Measurements from ENCODE around the gene AQP12B. TPM values are rescaled to one million over a fixed set of nuclear protein-coding genes. Genes with fewer than 3 reads are reported as not detected.

The AQP12B gene
- polyA plus RNA-seq, 1 donor (not counting 4 experiments of a cell fraction or from before 2014, with no cell fraction given), result not detected

- no peaks in the 10 kb centered on the region for H3K4me1 ChIP-seq (ENCODE audit: control insufficient read depth, extremely low read depth, insufficient read depth, low read length)
- no peaks in the 10 kb centered on the region for H3K9me3 ChIP-seq (ENCODE audit: control insufficient read depth, low read depth, low read length)
- no peaks in the 10 kb centered on the region for H4K20me1 ChIP-seq (ENCODE audit: control insufficient read depth, extremely low read depth, insufficient read depth, low read length)
- H3K9ac ChIP-seq (ENCODE audit: control insufficient read depth, extremely low read depth, insufficient read depth, low read length), result no peak overlapping the region
- H3K4me2 ChIP-seq (ENCODE audit: control insufficient read depth, extremely low read depth, insufficient read depth, low read depth, low read length), result no peak overlapping the region
- no peaks in the 10 kb centered on the region for H3K36me3 ChIP-seq (ENCODE audit: control insufficient read depth in 2 of 2, extremely low read depth in 1 of 2, insufficient read depth in 2 of 2, low read length in 2 of 2)
- DNase-seq (ENCODE audit: low read depth, low spot score) (no peak), FAIRE-seq (no peak)
- H3K9me1 ChIP-seq (ENCODE audit: control insufficient read depth, extremely low read depth, insufficient read depth, low read length), result no peaks in the 10 kb centered on the region
- H3K27me3 ChIP-seq (ENCODE audit: control insufficient read depth, extremely low read depth, insufficient read depth, low read length), result peaks cover 18% of the 10 kb centered on the region
- no peak overlapping the region for H3K4me3 ChIP-seq (ENCODE audit: control insufficient read depth in 2 of 3, extremely low read depth in 1 of 3, insufficient read depth in 2 of 3, low read depth in 1 of 3, low read length in 3 of 3)
- H3K27ac ChIP-seq (ENCODE audit: control insufficient read depth, insufficient read depth, low read length), result no peak overlapping the region
- H2AFZ ChIP-seq (ENCODE audit: control insufficient read depth, low read length), result no peak overlapping the region
- dilution Hi-C loops (cut with MboI; ENCODE audit: extremely low pct_ligation_motif_present, low sequenced_read_pairs), result no loop called here
- no peaks in the 10 kb centered on the region for H3K79me2 ChIP-seq (ENCODE audit: control insufficient read depth, insufficient read depth, low read length)
- TF ChIP-seq EZH2 (IDR thresholded peaks at IDR 0.05; ENCODE audit: low read length), result no peak
- TF ChIP-seq CTCF (optimal IDR thresholded peaks at IDR 0.05 in 1 of 3, IDR thresholded peaks at IDR 0.05 in 1 of 3, conservative IDR thresholded peaks at IDR 0.05 in 1 of 3; ENCODE audit: extremely low read depth in 1 of 3, insufficient read depth in 2 of 3, low read length in 3 of 3), result no peak
Observed at GRCh38 chr2:240731178-240731545, 48.5 kb upstream of the AQP12B start.

GRCh38 chr2:240730501-240731177, 48.0 kb upstream of the AQP12B start:
- no peak overlapping the region for H3K9ac ChIP-seq (ENCODE audit: control insufficient read depth, extremely low read depth, insufficient read depth, low read length)
- no peaks in the 10 kb centered on the region for H4K20me1 ChIP-seq (ENCODE audit: control insufficient read depth, extremely low read depth, insufficient read depth, low read length)
- FAIRE-seq (no peak), DNase-seq (ENCODE audit: low read depth, low spot score) (no peak)
- dilution Hi-C loops (cut with MboI; ENCODE audit: extremely low pct_ligation_motif_present, low sequenced_read_pairs), result no loop called here
- H3K79me2 ChIP-seq (ENCODE audit: control insufficient read depth, insufficient read depth, low read length), result no peaks in the 10 kb centered on the region
- H3K9me3 ChIP-seq (ENCODE audit: control insufficient read depth, low read depth, low read length), result no peaks in the 10 kb centered on the region
- peaks cover 18% of the 10 kb centered on the region for H3K27me3 ChIP-seq (ENCODE audit: control insufficient read depth, extremely low read depth, insufficient read depth, low read length)
- H3K9me1 ChIP-seq (ENCODE audit: control insufficient read depth, extremely low read depth, insufficient read depth, low read length), result no peaks in the 10 kb centered on the region
- no peak overlapping the region for H3K27ac ChIP-seq (ENCODE audit: control insufficient read depth, insufficient read depth, low read length)
- TF ChIP-seq EZH2 (IDR thresholded peaks at IDR 0.05; ENCODE audit: low read length), result no peak
- TF ChIP-seq CTCF (optimal IDR thresholded peaks at IDR 0.05 in 1 of 3, IDR thresholded peaks at IDR 0.05 in 1 of 3, conservative IDR thresholded peaks at IDR 0.05 in 1 of 3; ENCODE audit: extremely low read depth in 1 of 3, insufficient read depth in 2 of 3, low read length in 3 of 3), result no peak
- no peaks in the 10 kb centered on the region for H3K36me3 ChIP-seq (ENCODE audit: control insufficient read depth in 2 of 2, extremely low read depth in 1 of 2, insufficient read depth in 2 of 2, low read length in 2 of 2)
- no peak overlapping the region for H3K4me3 ChIP-seq (ENCODE audit: control insufficient read depth in 2 of 3, extremely low read depth in 1 of 3, insufficient read depth in 2 of 3, low read depth in 1 of 3, low read length in 3 of 3)
- H3K4me1 ChIP-seq (ENCODE audit: control insufficient read depth, extremely low read depth, insufficient read depth, low read length), result no peaks in the 10 kb centered on the region
- no peak overlapping the region for H2AFZ ChIP-seq (ENCODE audit: control insufficient read depth, low read length)
- H3K4me2 ChIP-seq (ENCODE audit: control insufficient read depth, extremely low read depth, insufficient read depth, low read depth, low read length), result no peak overlapping the region
